Measurements from ENCODE around the gene EIF2D.

DNA sequence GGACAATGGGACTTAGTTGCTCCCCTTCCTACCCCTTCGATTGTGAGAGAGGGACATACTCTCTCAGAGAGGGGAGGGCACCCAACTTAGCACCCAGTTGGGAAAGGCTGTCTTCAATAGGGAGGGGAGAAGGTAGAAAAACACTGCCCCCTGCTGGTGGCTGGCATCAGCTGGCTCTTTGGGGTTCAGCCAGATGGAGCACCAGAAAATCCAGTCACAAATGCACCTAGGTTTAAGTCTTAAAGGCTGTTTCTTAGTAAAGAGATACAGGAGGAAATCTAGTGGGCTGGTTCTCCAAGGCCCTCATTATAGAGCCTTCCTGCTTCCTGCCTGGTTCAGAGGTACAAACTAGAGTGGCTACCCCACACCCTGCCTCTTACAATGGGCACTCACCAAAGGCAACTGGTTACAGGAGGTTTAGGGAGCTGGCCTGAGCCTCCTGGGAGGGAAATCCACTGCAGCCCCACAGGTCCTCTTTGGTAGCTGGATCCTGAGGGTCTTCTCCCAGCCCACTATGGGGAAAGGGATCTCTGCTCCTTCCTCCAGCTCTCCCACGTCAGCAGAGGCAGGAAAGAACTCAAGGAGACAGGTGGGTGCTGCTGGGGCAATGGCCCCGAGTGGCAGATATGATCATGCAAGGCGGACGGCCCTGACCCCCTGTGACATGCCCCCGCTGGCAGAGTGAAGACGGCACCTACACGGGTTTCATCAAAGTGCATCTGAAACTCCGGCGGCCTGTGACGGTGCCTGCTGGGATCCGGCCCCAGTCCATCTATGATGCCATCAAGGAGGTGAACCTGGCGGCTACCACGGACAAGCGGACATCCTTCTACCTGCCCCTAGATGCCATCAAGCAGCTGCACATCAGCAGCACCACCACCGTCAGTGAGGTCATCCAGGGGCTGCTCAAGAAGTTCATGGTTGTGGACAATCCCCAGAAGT is 28.3 kb downstream of the EIF2D start:
- TF ChIP-seq, protein P1, sequence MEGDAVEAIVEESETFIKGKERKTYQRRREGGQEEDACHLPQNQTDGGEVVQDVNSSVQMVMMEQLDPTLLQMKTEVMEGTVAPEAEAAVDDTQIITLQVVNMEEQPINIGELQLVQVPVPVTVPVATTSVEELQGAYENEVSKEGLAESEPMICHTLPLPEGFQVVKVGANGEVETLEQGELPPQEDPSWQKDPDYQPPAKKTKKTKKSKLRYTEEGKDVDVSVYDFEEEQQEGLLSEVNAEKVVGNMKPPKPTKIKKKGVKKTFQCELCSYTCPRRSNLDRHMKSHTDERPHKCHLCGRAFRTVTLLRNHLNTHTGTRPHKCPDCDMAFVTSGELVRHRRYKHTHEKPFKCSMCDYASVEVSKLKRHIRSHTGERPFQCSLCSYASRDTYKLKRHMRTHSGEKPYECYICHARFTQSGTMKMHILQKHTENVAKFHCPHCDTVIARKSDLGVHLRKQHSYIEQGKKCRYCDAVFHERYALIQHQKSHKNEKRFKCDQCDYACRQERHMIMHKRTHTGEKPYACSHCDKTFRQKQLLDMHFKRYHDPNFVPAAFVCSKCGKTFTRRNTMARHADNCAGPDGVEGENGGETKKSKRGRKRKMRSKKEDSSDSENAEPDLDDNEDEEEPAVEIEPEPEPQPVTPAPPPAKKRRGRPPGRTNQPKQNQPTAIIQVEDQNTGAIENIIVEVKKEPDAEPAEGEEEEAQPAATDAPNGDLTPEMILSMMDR (IDR thresholded peaks at IDR 0.05): peak; percentile 59 to 87 (median 82)
- TF ChIP-seq POLR2A (IDR thresholded peaks at IDR 0.05): no peak
